GM23248 (cell line): ENCODE measurements around the gene CELSR1. TPM values are rescaled to one million over a fixed set of nuclear protein-coding genes. Genes with fewer than 3 reads are reported as not detected.

Experiments
- DNase-seq: peaks from one replicate; pipeline ENCODE4 v3.0.0-alpha.2; 2015
- H2AFZ ChIP-seq: fragments of 200-600 bp; sonication (generic); 2 replicates; pipeline ENCODE4 v1.6.1; 2016; ENCODE audit warnings: antibody characterized with exemption
- H3F3A ChIP-seq: fragments of 200-600 bp; sonication (generic); 2 replicates; pipeline ENCODE4 v1.6.1; 2016; ENCODE audit warnings: mild to moderate bottlenecking, antibody characterized with exemption, mixed run types; ENCODE audit not compliant: insufficient read depth
- H3K27ac ChIP-seq: fragments of 200-600 bp; sonication (generic); 2 replicates; pipeline ENCODE4 v1.5.1; 2016; ENCODE audit warnings: mild to moderate bottlenecking
- H3K27me3 ChIP-seq: fragments of 200-600 bp; sonication (generic); replicated peaks from 2 replicates; pipeline ENCODE4 v1.6.1; 2016; ENCODE audit warnings: mild to moderate bottlenecking; ENCODE audit not compliant: insufficient read depth
- H3K36me3 ChIP-seq: fragments of 200-600 bp; sonication (generic); 2 replicates; pipeline ENCODE4 v1.6.1; 2016; ENCODE audit warnings: low read depth, mild to moderate bottlenecking
- H3K4me1 ChIP-seq: fragments of 200-600 bp; sonication (generic); 2 replicates; pipeline ENCODE4 v1.6.1; 2016; ENCODE audit warnings: mild to moderate bottlenecking; ENCODE audit not compliant: insufficient read depth
- H3K4me2 ChIP-seq: fragments of 200-600 bp; sonication (generic); one replicate; pipeline ENCODE4 v1.6.1; 2016; ENCODE audit warnings: mild to moderate bottlenecking; ENCODE audit not compliant: unreplicated experiment
- H3K4me3 ChIP-seq: fragments of 200-600 bp; sonication (generic); 2 replicates; pipeline ENCODE4 v1.5.1; 2016; ENCODE audit warnings: mild to moderate bottlenecking
- H3K79me2 ChIP-seq: fragments of 200-600 bp; sonication (generic); 2 replicates; pipeline ENCODE4 v1.6.1; 2016; ENCODE audit warnings: mild to moderate bottlenecking; ENCODE audit not compliant: insufficient read depth
- H3K9ac ChIP-seq: fragments of 200-600 bp; sonication (generic); 2 replicates; pipeline ENCODE4 v1.6.1; 2016; ENCODE audit warnings: mild to moderate bottlenecking
- H3K9me2 ChIP-seq: fragments of 200-600 bp; sonication (generic); 2 replicates; pipeline ENCODE4 v1.6.1; 2016; ENCODE audit warnings: mixed run types, mild to moderate bottlenecking, moderate library complexity; ENCODE audit not compliant: insufficient read depth
- H3K9me3 ChIP-seq: fragments of 200-600 bp; sonication (generic); one replicate; pipeline ENCODE4 v1.6.1; 2017; ENCODE audit warnings: low read depth
- H4K20me1 ChIP-seq: fragments of 200-600 bp; sonication (generic); 2 replicates; pipeline ENCODE4 v1.6.0; 2016; ENCODE audit not compliant: insufficient read depth
- EZH2 ChIP-seq: fragments of 200-600 bp; sonication (generic); IDR thresholded peaks from 2 replicates; pipeline ENCODE4 v1.6.1; 2018; ENCODE audit warnings: antibody characterized with exemption, mild to moderate bottlenecking; ENCODE audit not compliant: insufficient read depth, poor library complexity, severe bottlenecking
- EZH2phosphoT487 ChIP-seq: fragments of 200-600 bp; sonication (generic); IDR thresholded peaks from 2 replicates; pipeline ENCODE4 v1.6.1; 2018; ENCODE audit warnings: antibody characterized with exemption, moderate library complexity, mild to moderate bottlenecking, low read depth; ENCODE audit not compliant: insufficient read depth
- WGBS, 2 experiments: methylation state at CpG; one replicate each; pipeline ENCODE4 v1.1.6; 2015 to 2017; ENCODE audit warnings: low lambda C conversion rate in 2 of 2, low coverage in 1 of 2; ENCODE audit errors: missing lambda C conversion rate in 2 of 2; 5-methylcytosine and 5-hydroxymethylcytosine counted together
- in situ Hi-C: fragments of 300-500 bp; cut with MboI; formaldehyde crosslinking; loops from 2 replicates; pipeline ENCODE4 v1.15.0; 2020
- polyA plus RNA-seq: library from polyadenylated mRNA; unstranded; fragments of >200 nt; fragmentation: Nextera tagmentation; extraction: Ambion mirVana; gene quantifications from 2 replicates; pipeline ENCODE4 v1.2.1, GENCODE V29; 2016
- total RNA-seq: library from RNA; depleted of rRNA; stranded (reverse); fragments of >200 nt; shearing (Covaris generic); gene quantifications from 2 replicates; pipeline ENCODE4 v1.2.3, GENCODE V29; 2014

The CELSR1 gene
- total and polyA plus RNA-seq, 2 experiments from 2014 or later, result 0.23 to 0.54 TPM

DNA sequence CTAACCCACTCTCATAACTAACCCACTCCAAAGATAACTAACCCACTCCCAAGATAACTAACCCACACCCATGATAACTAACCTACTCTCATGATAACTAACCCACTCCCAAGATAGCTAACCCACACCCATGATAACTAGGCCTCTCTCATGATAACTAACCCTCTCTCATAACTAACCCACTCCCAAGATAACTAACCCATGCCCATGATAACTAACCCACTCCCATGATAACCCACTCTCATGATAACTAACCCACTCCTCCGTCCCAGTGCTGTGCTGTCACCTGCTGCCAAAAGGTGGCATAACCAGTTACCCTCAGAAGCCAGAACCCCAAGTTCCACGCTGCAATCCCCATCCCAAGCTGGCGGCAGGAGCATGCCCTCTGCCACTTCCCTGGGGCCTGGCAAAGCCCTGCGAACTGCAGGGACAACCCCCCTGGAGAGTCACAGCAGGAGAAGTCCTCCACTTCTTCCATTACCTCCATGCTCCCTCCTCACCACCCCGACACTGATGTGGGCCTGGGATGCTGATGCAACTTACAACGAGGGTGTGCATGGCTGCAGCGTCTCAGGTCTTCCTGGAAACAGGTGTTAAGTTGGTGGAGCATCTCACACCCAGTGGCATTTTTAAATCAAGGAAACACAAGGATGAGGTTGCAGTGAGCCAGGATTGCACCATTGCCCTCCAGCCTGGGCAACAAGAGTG, 30.8 kb upstream of the CELSR1 start:
- no peak overlapping the region for H3K27ac ChIP-seq
- H3K4me2 ChIP-seq, result no peak overlapping the region
- H3K27me3 ChIP-seq, result no peaks in the 10 kb centered on the region
- no peak for TF ChIP-seq EZH2
- TF ChIP-seq EZH2phosphoT487, result no peak
- H3K4me3 ChIP-seq, result no peak overlapping the region
- no peaks in the 10 kb centered on the region for H4K20me1 ChIP-seq
- H3K9me3 ChIP-seq, result no peaks in the 10 kb centered on the region
- no peak for DNase-seq
- H3K9me2 ChIP-seq, result no peaks in the 10 kb centered on the region
- H3F3A ChIP-seq, result no peaks in the 10 kb centered on the region
- no peaks in the 10 kb centered on the region for H3K79me2 ChIP-seq
- no peaks in the 10 kb centered on the region for H3K36me3 ChIP-seq
- in situ Hi-C loops, result no loop called here
- no peak overlapping the region for H2AFZ ChIP-seq
- no peaks in the 10 kb centered on the region for H3K4me1 ChIP-seq
- H3K9ac ChIP-seq, result no peak overlapping the region
- 43 to 45% methylated on average over 7 of the region's 7 CpGs for WGBS, 2 experiments

DNA sequence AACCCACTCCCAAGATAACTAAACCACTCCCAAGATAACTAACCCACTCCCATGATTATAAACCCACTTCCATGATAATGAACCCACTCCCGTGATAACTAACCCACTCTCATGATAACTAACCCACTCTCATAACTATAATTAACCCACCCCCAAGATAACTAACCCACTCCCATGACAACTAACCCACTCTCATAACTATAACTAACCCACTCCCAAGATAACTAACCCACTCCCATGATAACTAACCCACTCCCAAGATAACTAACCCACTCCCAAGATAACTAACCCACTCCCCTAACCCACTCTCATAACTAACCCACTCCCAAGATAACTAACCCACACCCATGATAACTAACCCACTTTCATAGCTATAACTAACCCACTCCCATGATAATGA, 30.1 kb upstream of the CELSR1 start:
- Histone ChIP-seq H3K4me2 (no peak overlapping the region), H3K27ac (no peak overlapping the region), H3K9me3 (no peaks in the 10 kb centered on the region), H3K27me3 (no peaks in the 10 kb centered on the region), H3K9me2 (no peaks in the 10 kb centered on the region), H3K9ac (no peak overlapping the region), H2AFZ (no peak overlapping the region), H3K36me3 (no peaks in the 10 kb centered on the region), H4K20me1 (no peaks in the 10 kb centered on the region), H3K79me2 (no peaks in the 10 kb centered on the region), H3K4me3 (no peak overlapping the region), H3K4me1 (no peaks in the 10 kb centered on the region), H3F3A (no peaks in the 10 kb centered on the region)
- DNase-seq, result no peak
- WGBS, 2 experiments, result 76 to 79% methylated on average over 1 of the region's 1 CpG
- in situ Hi-C loops, result no loop called here
- TF ChIP-seq EZH2phosphoT487 (no peak), EZH2 (no peak)

- WGBS, 2 experiments, result 50 to 57% methylated on average over 9 of the region's 9 CpGs
- no peak for DNase-seq
- Histone ChIP-seq H3K9me2 (no peaks in the 10 kb centered on the region), H3K27me3 (no peaks in the 10 kb centered on the region), H3K36me3 (no peaks in the 10 kb centered on the region), H3K4me1 (no peaks in the 10 kb centered on the region), H4K20me1 (no peaks in the 10 kb centered on the region), H3F3A (no peaks in the 10 kb centered on the region), H3K4me3 (no peak overlapping the region), H3K9me3 (no peaks in the 10 kb centered on the region), H3K79me2 (no peaks in the 10 kb centered on the region), H3K27ac (no peak overlapping the region), H3K9ac (no peak overlapping the region), H3K4me2 (no peak overlapping the region), H2AFZ (no peak overlapping the region)
- in situ Hi-C loops, result no loop called here
- no peak for TF ChIP-seq EZH2phosphoT487
- no peak for TF ChIP-seq EZH2
Observed at GRCh38 chr22:46564084-46564714, 26.8 kb upstream of the CELSR1 start.

DNA sequence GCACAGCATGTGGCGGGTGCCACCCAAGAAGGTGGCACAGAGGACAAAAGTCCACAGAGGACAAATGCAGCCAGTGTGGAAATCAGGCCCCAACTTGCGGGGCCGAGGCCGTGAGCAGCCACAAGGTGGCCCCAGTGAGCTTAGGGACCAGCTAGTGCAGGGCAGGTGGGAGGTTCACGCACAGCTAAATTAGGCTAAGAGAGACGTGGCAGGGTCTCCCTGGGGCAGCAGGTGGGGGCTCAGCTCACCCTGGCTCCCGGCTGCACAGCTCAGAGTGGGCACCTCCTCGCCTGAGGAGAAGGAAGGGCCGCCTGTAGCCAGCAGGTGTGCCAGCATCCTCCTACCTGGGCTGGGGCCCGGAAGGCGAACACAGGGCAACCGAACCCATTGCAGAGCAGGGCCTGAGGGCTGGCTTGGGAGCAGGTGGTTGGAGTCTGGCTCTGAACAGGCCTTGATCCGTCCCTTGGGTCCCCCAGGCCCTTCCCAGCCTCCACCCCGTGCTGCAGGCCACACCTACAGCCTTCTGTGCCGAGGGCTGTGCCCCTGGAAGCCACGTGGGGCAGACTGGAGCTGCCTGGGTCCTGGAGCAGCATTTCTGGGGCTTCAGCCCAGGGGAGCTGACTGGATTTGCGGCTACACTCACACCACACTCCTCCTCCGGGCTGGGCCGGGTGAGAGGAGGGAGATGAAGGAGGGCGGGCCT, 26.1 kb upstream of the CELSR1 start:
- 25 to 26% methylated on average over 20 of the region's 20 CpGs for WGBS, 2 experiments
- Histone ChIP-seq H4K20me1 (no peaks in the 10 kb centered on the region), H3K36me3 (no peaks in the 10 kb centered on the region), H3K27ac (no peak overlapping the region), H2AFZ (no peak overlapping the region), H3K9me2 (no peaks in the 10 kb centered on the region), H3K9ac (no peak overlapping the region), H3F3A (no peaks in the 10 kb centered on the region), H3K4me3 (no peak overlapping the region), H3K4me2 (no peak overlapping the region), H3K9me3 (no peaks in the 10 kb centered on the region), H3K79me2 (no peaks in the 10 kb centered on the region), H3K4me1 (no peaks in the 10 kb centered on the region), H3K27me3 (no peaks in the 10 kb centered on the region)
- TF ChIP-seq EZH2phosphoT487 (no peak), EZH2 (no peak)
- DNase-seq, result peak; percentile 67
- in situ Hi-C loops, result no loop called here
